HG02678 (cell line): ENCODE measurements around the gene UVSSA.
"Not testable (repeated sequence)": the region's sequence is repeated elsewhere in the genome, so short reads cannot be mapped to it uniquely, and the experiment has no call there.

Experiments
- ATAC-seq: cut with Tn5 transposase; IDR thresholded peaks from one replicate; pipeline ENCODE4 v1.9.1; 2021; ENCODE audit warnings: mild to moderate bottlenecking, moderate library complexity; ENCODE audit not compliant: unreplicated experiment

The UVSSA gene

GRCh38 chr4:1385373-1386340 lies 38.6 kb downstream of the UVSSA start:
- no peak for ATAC-seq

- not testable (repeated sequence) for ATAC-seq
Measured at GRCh38 chr4:1393363-1393762, 46.4 kb downstream of the UVSSA start.

GRCh38 chr4:1393866-1394265 lies 46.9 kb downstream of the UVSSA start:
- no peak for ATAC-seq

GRCh38 chr4:1394554-1395388 lies 47.8 kb downstream of the UVSSA start:
- not testable (repeated sequence) for ATAC-seq

- ATAC-seq = not testable (repeated sequence)
Measured at GRCh38 chr4:1395389-1395820, 48.4 kb downstream of the UVSSA start.

GRCh38 chr4:1395941-1396805 lies 49.2 kb downstream of the UVSSA start:
- ATAC-seq = no peak

- no peak for ATAC-seq
Measured at GRCh38 chr4:1396806-1397455, 49.9 kb downstream of the UVSSA start.

- ATAC-seq = no peak
Measured at GRCh38 chr4:1398681-1399507, 51.9 kb downstream of the UVSSA start.

- no peak for ATAC-seq
Measured at GRCh38 chr4:1399508-1400190, 52.6 kb downstream of the UVSSA start.

GRCh38 chr4:1400191-1400805 lies 53.3 kb downstream of the UVSSA start:
- no peak for ATAC-seq

GRCh38 chr4:1400831-1401408 lies 53.9 kb downstream of the UVSSA start:
- no peak for ATAC-seq

GRCh38 chr4:1401409-1402020 lies 54.5 kb downstream of the UVSSA start:
- no peak for ATAC-seq

- no peak for ATAC-seq
Measured at GRCh38 chr4:1402021-1402515, 55.1 kb downstream of the UVSSA start.

- ATAC-seq = no peak
Measured at GRCh38 chr4:1402516-1403091, 55.6 kb downstream of the UVSSA start.

- ATAC-seq = no peak
Measured at GRCh38 chr4:1403177-1403583, 56.2 kb downstream of the UVSSA start.

GRCh38 chr4:1403591-1404572 lies 56.9 kb downstream of the UVSSA start:
- no peak for ATAC-seq
